Effector CD4-positive, alpha-beta T cell (primary cell): Measurements from ENCODE around the gene PTPRT.

Experiments
- DNase-seq: peaks from one replicate; pipeline ENCODE4 v3.0.0-alpha.2; 2020

Gene PTPRT

DNA sequence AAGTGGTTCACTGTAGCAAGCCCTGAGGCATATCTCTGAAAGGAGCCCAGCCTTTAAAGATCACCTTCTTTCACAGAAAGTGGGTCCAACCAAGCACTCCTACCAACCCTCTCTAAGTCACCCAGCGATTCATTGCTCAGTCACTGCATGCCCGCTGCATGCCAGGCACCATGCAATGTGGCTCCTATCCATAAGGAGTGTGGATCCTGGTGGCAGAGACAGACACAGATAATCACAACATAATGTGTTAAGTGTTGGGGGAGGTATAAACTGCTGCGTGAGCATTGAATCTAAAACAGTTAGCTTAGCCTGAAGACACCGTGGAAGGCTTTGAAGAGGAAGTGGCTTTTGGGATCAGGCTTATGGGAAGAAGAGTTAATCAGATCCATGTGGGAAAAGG lies 659.5 kb downstream of the PTPRT start:
- no peak for DNase-seq

DNA sequence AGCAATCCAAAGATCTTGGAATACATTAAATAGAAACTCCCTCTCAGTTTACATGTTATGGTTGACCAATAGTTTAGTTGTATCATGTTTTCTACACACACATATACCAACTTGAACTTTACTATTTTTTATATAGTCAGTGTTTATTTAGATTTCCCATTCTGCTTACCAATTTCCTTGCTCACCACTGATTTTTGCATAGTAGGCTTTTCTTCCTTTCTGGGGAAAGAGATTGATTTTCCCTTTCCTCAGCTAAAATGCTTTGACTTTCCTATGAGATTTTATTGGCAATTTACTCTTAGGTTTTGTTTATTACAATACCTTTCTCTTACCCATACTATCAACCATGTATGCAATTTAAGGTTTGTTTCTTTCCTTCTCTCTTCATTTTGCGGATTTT lies 665.6 kb downstream of the PTPRT start:
- no peak for DNase-seq

DNA sequence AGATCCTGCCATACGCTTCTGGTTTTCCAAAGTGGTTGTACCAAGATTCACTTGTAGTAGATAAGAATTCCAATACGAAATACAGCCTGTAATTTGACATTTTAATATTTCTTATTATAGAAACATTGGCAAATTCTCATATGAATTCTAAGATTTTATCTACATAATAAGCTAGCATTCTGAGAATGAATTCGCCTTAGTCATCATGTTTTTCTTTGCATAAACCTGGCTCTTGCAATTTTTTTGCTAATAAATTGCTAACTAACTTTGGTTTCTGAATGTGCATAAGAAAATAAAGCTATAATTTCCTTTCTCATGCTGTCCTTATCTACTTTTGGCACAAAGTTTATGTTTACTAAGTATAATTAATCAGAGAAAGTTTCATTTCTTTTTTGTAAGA lies 673.0 kb downstream of the PTPRT start:
- DNase-seq = no peak

DNA sequence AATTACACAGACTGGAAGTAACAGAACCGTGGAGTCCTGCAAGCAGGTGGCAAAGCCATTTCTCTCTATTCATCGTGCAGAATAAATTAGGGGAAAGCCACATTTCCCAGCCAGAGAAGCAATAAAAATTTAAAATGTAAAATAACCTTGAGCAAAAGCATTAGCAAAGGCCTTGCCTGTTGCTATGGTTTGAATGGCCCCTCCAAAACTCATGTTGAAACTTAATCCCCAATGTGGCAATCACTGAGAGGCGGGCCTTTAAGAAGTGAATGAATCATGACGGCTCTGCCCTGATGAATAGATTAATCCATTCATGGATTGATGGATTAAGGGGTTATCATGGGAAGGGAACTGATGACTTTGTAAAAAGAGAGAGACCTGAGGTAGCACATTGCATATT lies 679.0 kb downstream of the PTPRT start:
- DNase-seq = no peak

DNA sequence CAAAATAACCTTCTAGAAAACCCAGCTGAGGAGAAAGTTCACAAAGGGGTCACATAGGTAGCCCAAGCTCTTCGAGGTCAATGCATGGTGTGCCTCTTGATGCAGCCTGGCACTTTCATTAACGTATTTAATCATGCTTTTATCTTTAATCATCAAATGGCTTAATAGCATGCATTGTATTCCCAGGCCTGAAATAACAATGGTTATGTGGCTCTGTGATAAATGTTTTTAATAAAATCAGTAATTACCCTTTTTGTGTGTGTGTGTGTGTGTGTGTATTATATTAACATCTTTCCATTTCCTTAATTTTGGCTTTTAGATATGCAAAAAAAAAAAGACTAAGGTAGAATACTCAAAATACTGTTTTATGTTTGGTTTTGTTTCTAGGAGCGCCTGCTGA lies 681.8 kb downstream of the PTPRT start:
- DNase-seq = no peak

DNA sequence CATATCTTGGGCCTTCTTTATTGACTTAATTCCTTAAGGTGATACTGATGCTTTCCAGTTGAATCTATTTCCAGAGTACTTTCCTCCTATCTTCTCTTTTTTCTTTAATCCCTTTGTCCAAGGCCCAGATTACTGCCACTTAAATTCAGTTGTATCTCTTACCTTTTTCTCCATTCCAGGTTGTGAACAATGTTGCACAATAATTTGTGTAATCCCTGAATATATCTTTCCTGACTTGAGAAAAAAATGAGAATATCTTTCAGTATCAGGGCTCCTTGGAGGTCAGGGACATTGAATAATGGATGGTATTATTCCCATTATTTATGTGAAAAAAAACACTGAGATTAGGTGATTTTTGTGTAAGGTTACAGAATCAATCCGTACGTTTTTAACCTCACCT lies 683.3 kb downstream of the PTPRT start:
- DNase-seq = no peak

DNA sequence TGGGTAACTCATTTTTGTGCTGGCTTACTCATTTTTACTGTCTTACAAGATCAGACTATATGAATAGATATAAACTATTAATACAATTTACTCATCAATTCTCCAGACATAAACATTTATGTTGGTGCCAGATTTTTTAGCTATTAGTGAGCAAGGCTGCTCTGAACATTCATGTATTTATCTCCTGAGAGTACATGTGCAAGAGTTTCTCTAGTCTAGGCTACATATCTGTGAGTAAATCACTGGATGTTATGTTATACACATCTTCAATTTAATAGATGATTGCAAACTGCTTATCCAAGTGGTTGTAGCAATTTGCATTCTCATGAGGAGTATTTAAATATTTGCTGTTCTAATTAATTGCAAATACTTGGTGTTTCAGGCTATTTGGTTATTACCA lies 687.1 kb downstream of the PTPRT start:
- DNase-seq = no peak

DNA sequence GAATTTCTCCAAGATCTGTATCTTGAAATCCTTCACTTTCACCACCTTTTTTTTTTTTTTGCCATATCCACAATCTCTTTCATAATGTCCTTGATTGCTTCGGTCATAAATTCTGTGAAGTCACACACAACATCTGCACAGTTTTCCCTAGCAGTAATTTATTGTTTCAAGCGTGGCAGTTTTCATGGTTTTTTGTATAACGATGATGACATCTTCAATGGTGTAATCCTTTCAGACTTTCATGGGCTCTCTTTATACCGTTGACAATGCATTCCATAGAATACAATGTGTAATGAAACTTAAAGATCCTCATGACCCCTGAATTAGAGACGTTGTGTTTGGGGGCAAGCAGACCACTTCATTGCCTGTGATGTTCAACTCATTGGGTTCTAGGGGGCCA lies 693.1 kb downstream of the PTPRT start:
- no peak for DNase-seq

DNA sequence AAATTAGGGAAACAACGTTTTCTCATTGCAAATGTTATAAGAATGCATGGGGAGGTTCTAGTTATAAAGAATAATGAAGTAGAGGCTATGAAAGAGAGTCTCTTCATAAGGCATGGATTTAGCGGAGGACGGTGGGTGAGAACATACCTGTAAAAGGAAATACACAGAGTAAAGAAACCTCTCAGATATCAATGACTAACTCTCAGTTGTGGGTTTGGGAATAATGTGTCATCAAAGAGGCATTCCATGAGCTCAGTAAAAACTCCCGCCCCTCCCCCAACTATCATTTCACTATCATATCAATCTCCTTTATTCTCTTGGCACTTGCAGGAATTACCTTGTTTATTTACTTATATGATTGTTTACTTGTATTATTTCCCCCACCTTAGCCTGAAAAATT lies 695.4 kb downstream of the PTPRT start:
- no peak for DNase-seq

DNA sequence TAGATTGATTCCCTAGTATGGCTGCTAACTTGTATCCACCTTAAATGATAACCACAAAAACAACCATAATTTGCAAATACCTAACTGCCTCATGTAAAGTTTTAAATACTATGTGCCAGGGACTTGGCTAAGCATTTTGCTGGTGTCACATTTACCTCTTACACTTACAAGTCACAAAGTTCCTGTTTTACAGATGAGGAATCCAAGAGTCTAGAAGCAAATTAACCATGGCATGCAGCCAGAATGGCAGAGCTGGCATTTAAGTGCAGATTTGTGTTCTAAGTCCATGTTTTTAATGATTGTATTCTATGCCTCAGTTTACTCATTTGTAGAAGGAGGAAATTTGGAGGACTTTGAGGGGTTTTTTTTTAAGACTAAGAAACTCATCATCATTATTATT lies 696.7 kb downstream of the PTPRT start:
- DNase-seq = no peak

DNA sequence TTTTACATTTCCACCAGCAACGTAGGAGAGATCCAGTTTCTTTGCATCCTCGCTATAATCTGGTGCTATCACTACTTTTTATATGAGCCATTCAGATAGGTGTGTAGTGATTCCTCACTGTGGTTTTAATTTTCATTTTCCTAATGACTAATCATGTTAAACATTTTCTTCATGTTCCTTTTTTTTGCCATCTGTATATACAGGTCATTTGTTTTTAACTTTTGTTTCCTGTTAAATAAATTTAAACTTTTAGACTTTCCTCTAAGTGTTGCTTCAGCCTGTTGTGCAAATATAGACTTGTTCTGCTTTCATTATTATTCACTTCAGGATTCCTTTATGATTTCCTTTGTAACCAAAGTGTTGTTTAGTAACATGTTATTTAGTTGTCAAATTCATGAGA lies 697.4 kb downstream of the PTPRT start:
- DNase-seq = no peak

DNA sequence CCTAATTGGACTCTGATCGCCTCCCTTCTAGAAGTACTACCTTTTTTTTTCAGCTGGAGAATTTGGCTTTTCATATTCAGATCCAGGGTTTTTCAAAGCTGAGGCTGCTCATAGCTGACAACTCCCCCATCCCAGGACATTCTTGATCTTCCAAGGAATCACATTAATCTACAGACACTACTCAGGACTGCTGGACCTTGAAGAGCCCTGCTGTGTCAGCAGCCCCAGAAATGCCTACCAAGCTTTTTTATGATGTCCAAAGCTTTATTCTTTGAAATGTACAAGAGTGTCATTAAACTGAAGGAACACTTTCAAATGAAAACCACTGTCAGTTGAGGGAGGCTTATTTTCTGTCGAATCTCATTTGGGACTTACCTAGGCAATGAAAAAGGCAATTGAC lies 704.1 kb downstream of the PTPRT start:
- no peak for DNase-seq

DNA sequence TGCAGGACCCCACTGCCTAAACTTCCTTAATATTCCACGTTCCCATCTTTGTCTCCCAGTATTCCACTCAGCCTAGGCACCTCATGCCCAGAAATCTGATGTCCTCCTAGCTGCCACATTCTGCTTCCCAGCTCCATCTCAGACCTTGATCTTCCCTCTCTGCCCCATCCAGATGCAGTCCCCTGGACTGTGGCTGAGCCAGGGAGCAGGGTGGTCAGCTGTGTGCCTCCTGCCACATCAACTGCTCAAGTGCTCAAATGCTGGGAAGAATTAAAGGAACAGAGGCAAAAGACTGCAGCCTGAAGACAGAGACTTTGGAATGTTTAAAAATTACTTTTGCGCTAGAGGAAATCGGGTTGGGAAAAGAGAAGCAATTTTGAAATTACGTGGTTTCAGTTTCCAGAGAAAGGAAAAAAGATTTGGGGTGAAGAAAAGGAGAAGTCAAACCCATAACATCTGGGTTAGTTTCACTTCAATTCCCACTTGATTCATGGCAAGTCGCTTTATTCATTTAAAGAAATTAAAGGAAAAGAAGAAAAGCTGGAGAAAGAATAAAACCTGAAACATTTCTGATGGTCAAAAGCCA lies 704.8 kb downstream of the PTPRT start:
- DNase-seq = no peak

DNA sequence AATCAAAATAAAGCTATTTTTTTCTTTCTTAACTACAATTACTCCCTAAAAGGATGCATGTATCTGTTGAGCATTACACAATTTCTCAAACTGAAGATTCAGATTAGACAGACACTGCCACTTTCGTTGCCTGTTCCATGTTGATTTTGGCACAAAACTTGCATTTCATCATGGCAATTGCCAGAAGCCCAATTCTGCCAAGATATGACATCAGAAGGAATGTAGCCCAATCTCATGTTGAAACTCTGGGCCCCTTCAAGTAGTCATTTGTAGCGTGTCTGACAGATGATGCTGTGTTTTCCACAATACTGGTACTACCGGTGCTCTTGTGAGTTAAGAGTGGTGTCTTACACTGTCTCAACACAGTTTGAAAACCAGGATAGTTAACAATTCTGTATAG lies 705.4 kb downstream of the PTPRT start:
- no peak for DNase-seq

DNA sequence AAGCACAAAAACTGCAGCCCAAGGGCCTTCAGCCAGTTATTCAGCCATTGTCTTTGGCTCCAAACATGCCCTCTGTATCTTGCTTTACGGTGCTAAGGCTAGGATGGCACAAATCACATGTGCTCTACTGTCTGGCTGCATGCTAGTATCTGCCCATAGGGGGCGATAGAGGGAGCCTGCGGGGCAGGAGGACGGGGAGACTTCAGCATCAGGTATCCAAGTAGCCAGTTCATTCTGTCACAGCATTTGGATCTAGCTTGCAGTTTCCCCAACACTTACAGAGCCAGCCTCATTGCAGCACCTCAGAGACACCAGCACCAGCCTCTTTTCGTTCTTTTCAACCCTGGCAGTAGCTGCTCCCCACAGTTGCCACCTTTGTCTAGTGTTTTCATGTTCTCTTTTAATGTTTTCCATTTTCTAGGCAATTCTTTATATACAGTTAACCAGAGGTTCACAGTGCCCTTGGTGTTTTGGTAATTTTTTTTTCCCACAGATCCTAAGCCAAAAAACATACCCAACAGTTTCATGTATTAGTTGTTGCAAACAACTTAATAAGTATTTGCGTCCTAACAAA lies 705.9 kb downstream of the PTPRT start:
- DNase-seq = no peak

DNA sequence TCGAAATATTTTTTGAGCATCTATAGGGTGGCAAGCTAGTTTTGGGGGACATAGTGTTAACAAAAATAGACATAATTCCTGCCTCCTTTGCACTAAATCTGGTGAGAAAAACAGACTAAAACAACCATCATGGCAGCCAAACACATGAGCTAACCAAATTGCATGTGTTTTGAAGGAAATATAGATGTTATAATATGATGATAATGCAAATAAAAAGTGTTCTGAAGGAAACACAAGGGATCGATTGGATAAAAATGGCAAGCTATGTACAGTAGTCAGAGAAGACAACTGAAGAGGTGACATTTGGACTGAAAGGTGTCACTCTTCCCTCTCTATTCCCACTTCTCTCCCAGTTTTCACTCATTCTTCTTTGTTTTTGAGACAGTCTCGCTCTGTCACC lies 706.9 kb downstream of the PTPRT start:
- no peak for DNase-seq

DNA sequence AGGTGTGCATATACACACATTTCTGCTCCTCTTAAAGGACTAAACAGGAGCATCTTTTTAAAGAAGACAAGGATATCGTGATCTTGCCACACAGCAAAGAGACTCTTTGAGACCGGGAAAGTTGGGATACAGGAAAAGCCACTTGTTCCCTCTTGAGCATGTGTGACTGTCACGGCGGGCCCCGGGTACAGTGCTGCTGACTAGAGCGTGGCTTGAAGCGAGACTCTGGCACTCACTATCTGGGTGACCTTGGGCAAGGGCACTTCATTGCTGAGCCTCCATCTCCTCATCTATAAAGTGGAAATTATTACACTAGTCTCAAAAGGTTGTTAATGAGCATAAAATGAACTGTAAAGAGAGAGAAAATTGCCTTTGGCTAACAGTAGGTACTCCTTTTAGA lies 713.9 kb downstream of the PTPRT start:
- no peak for DNase-seq

DNA sequence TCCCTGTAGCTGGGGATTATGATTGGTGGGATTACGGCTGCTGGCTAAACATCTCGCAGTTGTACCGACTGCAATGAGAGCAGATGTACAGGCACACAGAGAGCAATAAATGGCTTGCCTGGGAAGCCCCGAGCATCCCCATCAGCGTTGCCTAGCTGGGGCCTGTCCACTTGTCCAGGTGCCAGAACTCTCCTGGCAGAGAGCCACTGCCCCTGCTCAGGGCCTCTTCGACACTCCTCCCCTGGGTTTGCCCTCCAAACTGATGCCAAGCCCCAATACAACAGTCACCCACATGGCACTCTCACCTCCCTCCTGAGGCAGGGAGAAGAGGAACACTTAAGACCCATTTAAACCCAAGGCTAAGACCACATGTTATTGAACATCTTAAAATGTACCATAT lies 715.1 kb downstream of the PTPRT start:
- DNase-seq = no peak

DNA sequence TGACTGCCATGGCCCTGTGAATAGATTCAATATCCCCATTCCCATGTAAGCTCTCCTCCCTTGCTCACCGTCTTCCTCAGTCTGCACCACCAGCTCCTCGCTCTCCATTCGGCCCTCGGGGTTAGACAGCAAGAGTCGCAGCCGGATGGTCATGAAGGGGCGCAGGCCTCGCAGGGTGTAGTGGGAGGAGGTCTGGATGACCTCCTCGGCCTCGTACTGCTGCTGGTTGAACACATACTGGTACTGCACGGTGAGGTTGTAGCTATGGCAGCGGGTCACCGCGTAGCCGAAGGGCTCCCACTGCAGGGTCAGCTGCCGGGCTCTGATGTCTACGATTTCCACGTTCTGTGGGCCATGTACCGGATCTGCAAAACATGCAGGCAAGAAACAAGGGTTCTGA lies 717.5 kb downstream of the PTPRT start:
- DNase-seq = no peak

DNA sequence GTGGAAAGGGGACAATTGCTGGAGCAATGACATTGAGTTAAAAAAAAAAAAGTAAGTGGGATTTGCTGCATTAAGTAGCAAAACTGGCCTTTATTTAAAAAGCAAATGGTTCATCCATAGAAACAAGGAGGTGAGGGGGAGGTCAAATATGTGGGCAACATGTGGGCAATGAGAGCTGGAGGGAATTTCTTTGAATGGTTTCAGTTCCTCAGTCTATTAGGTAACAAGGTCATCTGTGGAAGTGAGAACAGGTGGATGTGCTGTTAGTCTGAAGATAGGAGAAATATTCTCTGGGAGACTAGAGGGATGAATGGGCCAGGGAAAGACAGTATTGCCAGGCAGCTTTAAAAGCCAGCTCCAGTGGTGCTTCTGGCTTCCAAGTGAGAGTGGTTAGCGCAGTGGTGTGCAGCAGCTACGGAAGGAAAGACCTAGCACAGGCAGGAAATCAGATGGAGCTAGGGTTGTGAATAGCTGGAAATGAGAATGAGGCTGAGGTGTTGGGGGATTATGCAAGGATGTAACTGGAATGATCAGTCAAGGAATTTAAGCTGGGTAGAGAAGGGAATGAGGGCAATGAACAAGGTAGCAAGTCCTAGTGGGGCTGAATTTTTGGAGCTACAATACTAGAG lies 727.6 kb downstream of the PTPRT start:
- DNase-seq = no peak

DNA sequence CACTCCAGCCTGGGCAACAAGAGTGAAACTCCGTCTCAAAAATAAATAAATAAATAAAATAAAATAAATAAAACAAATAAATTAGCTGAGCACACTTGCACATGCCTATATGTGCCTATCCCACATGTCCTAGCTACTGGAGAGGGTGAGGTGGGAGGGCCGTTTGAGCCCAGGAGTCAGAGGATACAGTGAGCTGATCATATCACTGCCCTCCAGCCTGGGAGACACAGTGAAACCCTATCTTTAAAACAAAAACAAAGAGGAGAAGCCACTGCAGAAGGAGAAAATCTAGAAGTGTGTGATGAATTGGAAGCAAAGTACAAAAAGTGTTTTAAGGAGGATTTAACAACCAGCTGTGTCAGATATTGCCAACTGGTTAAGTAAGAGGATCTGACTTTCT lies 728.4 kb downstream of the PTPRT start:
- no peak for DNase-seq

DNA sequence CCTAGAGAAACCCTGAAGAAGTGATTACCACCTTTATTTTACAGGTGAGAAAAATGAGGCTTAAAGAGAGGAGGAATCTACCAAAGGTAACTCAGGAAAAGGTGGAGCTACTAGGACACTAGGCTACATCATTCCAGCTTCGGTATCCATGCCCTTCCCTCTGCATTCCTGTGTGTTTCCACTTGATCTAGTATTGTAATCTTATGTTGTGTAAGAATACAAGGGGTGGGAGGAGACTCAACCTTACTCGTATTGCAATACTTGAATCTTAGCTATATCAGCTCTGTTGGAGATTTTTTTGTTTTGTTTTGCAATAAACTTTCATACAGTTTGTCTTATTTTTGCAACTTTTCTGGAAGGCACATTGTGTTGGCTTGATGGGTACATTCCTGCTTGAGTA lies 742.4 kb downstream of the PTPRT start:
- DNase-seq = no peak

DNA sequence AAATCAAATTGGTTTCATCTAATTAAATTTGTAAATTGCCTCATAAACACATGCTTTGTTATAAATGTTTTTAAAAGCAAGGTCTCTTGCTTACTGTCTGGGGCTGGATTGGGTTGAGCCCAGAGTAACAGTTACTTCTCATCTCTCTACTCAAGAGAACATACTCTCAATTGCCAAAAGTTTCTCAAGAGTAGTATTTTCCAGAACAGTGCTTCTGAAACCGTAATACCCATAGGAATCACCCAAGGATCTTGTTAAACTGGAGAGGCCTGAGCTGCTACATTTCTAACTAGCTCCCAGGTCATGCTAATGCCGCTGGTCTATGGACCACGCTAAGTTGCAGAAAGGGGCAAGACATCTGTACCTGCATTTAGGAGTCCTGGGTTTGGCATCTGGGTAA lies 744.9 kb downstream of the PTPRT start:
- DNase-seq = no peak

DNA sequence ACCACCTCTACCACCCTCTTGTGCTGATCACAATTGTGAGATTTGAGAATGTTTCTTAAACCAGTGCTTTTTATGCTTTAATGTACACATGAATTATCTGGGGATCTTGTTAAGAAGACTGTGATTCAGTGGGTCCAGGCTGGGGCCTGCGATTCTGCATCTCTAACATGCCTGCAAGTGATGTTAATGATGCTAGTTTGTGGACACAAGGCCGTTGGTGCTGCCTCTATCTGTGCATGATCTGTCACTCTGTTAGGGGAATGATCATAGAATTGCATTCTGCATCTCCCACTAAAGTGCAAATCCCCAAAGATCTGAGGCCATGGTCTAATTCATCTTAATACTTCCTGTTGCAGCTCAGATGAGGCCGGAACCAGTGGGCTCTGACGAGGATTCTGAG lies 746.5 kb downstream of the PTPRT start:
- no peak for DNase-seq

DNA sequence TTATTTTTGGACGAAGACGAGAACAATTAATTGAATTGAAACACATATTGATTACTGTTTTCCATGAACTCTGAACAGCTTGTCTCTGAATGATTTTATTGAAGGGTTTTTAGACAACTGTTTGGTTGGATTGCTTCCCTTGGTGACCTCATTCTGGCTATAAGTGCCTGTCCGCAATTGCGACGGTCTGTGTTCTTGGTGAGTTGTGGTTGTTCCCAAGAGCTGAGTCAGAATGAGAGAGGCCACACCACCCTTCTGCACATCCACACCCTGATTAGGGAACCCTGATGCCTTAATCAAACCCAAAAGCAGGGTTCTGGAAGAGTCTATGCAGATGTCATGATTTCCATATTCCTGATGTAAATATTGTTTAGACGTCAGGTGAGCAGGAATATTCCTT lies 747.0 kb downstream of the PTPRT start:
- DNase-seq = no peak
